Activated CD8-positive, alpha-beta T cell treated with anti-CD3 and anti-CD28 coated beads for 36 hours (primary cell): Measurements from ENCODE around the gene CADPS. TPM values are rescaled to one million over a fixed set of nuclear protein-coding genes. Genes with fewer than 3 reads are reported as not detected.

Experiments used
- ATAC-seq: fragments of 200-7000 bp; cut with Tn5 transposase; one replicate; pipeline ENCODE4 v1.10.0; 2021; ENCODE audit warnings: mild to moderate bottlenecking, moderate library complexity
- CTCF ChIA-PET: fragments of 350-600 bp; sonication (Branson Sonifier 250); formaldehyde crosslinking; loops from one replicate; lab custom pipeline; 2021; ENCODE audit warnings: antibody characterized with exemption; lab: Charles Lee
- POLR2A ChIA-PET: fragments of 350-600 bp; sonication (Branson Sonifier 250); formaldehyde crosslinking; loops from one replicate; lab custom pipeline; 2021; ENCODE audit warnings: antibody characterized with exemption; lab: Charles Lee
- DNase-seq: peaks from one replicate; pipeline ENCODE4 v3.0.0-alpha.2; 2020
- H3K27ac Mint-ChIP-seq: one replicate; pipeline ENCODE4 v1.8.0; 2021; ENCODE audit warnings: mild to moderate bottlenecking, mixed read lengths
- H3K27me3 Mint-ChIP-seq: one replicate; pipeline ENCODE4 v1.8.0; 2021; ENCODE audit warnings: mixed read lengths
- H3K36me3 Mint-ChIP-seq: one replicate; pipeline ENCODE4 v1.8.0; 2021; ENCODE audit warnings: low read depth, mixed read lengths
- H3K4me1 Mint-ChIP-seq: one replicate; pipeline ENCODE4 v1.8.0; 2021; ENCODE audit warnings: low read depth, mixed read lengths
- H3K4me3 Mint-ChIP-seq: one replicate; pipeline ENCODE4 v1.8.0; 2021; ENCODE audit warnings: mild to moderate bottlenecking, moderate library complexity, mixed read lengths
- H3K9me3 Mint-ChIP-seq: one replicate; pipeline ENCODE4 v1.8.0; 2021; ENCODE audit warnings: mixed read lengths
- intact Hi-C: fragments of 100-400 bp; cut with micrococcal nuclease; formaldehyde crosslinking; loops from one replicate; pipeline ENCODE4 v1.10.0; 2022
- total RNA-seq, 2 experiments: library from RNA; stranded (reverse); gene quantifications; one replicate each; pipeline ENCODE4 v1.2.3, GENCODE V29; 2021
- TF ChIP-seq, protein P1 (sequence below): fragments of 200-600 bp; IDR thresholded peaks from one replicate; pipeline ENCODE4 v1.8.0; 2022; ENCODE audit warnings: antibody characterized with exemption, mild to moderate bottlenecking

CADPS gene
- total RNA-seq, 2 experiments from 2014 or later = not detected

DNA sequence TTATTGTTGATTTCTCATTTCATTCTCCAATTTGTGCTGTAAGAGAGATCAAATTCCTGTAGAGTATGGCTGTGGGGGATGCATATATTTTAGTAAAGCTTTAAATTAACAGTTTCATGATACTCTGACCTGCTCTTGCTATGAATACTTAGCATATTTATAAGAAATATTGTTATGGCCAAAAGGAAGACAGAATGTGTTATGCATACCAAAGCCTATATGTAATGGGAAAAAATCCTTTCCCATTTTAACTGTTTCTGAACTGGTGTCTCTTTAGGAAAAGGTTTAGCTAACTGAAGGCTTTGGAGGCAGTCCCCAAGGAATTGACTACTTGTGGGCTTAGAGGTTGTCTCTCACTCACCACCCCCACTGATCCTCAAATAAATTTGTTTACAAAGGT, 59.2 kb downstream of the CADPS start:
- DNase-seq = no peak

DNA sequence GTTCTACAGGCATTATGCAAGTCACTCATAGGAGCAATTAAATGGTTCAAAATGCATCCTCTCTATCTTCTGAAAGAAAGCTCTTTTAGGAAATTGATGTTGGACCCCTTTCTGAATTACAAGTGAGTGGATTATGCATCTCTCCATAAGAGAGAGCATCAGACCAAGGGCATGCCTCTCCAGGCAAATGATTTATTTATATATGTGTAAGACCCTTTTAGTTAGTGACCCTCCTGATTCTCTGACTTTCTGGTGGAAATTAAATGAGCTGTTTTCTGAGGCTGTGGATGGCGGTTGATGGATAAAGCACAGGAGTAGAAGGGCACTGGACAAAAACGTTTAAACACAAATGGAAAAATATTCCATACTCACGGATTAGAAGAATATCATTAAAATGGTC, 62.6 kb downstream of the CADPS start:
- ChIA-PET CTCF (no interaction called here), POLR2A (no interaction called here)
- intact Hi-C loops = no loop called here
- ATAC-seq = no peak
- Mint-ChIP-seq H3K36me3 (no peaks in the 10 kb centered on the region), H3K27me3 (no peaks in the 10 kb centered on the region), H3K9me3 (peaks cover 1% of the 10 kb centered on the region), H3K27ac (no peak overlapping the region), H3K4me1 (no peaks in the 10 kb centered on the region), H3K4me3 (no peak overlapping the region)
- no peak for DNase-seq
- TF ChIP-seq, protein P1, sequence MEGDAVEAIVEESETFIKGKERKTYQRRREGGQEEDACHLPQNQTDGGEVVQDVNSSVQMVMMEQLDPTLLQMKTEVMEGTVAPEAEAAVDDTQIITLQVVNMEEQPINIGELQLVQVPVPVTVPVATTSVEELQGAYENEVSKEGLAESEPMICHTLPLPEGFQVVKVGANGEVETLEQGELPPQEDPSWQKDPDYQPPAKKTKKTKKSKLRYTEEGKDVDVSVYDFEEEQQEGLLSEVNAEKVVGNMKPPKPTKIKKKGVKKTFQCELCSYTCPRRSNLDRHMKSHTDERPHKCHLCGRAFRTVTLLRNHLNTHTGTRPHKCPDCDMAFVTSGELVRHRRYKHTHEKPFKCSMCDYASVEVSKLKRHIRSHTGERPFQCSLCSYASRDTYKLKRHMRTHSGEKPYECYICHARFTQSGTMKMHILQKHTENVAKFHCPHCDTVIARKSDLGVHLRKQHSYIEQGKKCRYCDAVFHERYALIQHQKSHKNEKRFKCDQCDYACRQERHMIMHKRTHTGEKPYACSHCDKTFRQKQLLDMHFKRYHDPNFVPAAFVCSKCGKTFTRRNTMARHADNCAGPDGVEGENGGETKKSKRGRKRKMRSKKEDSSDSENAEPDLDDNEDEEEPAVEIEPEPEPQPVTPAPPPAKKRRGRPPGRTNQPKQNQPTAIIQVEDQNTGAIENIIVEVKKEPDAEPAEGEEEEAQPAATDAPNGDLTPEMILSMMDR = no peak

More for the DNA sequence above, 59.2 kb downstream of the CADPS start:
- Mint-ChIP-seq H3K4me1 (no peaks in the 10 kb centered on the region), H3K27me3 (no peaks in the 10 kb centered on the region), H3K9me3 (no peaks in the 10 kb centered on the region), H3K4me3 (no peak overlapping the region), H3K36me3 (no peaks in the 10 kb centered on the region), H3K27ac (no peak overlapping the region)
- ChIA-PET CTCF (no interaction called here), POLR2A (no interaction called here)
- intact Hi-C loops = no loop called here
- TF ChIP-seq, protein P1 = no peak
- no peak for ATAC-seq

DNA sequence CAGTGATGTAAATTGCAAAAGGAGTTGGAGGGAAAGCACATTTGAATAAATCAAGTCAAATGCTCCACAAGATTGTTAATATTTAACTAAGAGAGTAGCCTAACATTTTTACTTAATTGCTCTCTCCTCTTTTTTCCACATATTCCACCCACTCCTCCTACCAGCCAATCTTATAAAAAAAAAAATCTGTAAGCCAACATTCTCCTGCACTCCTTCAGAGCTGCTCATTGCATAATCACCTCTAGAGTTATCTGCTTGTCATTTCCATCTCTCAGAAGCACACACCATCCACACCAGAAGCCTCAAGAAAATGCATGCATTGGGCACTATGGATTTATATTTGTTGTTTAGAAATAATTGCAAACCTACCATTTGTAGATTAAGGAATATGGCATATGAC, 64.1 kb downstream of the CADPS start:
- H3K36me3 Mint-ChIP-seq = no peaks in the 10 kb centered on the region
- ATAC-seq (no peak), DNase-seq (no peak)
- POLR2A ChIA-PET = no interaction called here
- no peak overlapping the region for H3K27ac Mint-ChIP-seq
- no peaks in the 10 kb centered on the region for H3K27me3 Mint-ChIP-seq
- intact Hi-C loops = no loop called here
- peaks cover 1% of the 10 kb centered on the region for H3K9me3 Mint-ChIP-seq
- TF ChIP-seq, protein P1 = no peak
- no peaks in the 10 kb centered on the region for H3K4me1 Mint-ChIP-seq
- H3K4me3 Mint-ChIP-seq = no peak overlapping the region
- CTCF ChIA-PET = no interaction called here

DNA sequence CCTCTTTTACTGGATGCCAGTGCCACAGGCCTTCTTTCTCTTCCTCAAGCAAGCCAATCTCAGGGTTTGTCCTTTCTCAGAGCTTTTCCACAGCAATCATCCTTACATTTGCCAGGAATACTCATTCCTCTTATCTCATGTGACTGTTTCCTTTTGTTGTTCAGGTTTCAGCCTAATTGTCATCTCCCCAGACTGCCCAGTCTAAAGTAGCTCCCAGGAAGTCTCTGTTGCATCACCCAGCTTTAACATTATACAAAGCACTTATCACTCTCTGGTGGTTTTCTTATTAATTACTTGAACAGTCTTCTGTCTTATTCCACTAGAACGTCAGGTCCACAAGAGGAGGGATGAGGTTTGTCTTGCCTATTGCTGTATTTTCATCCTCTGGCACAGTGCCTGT, 65.8 kb downstream of the CADPS start:
- no peaks in the 10 kb centered on the region for H3K4me1 Mint-ChIP-seq
- ChIA-PET POLR2A (no interaction called here), CTCF (no interaction called here)
- no peak overlapping the region for H3K4me3 Mint-ChIP-seq
- TF ChIP-seq, protein P1 = no peak
- H3K27me3 Mint-ChIP-seq = no peaks in the 10 kb centered on the region
- no peak overlapping the region for H3K27ac Mint-ChIP-seq
- DNase-seq (no peak), ATAC-seq (no peak)
- intact Hi-C loops = no loop called here
- H3K36me3 Mint-ChIP-seq = no peaks in the 10 kb centered on the region
- H3K9me3 Mint-ChIP-seq = peaks cover 1% of the 10 kb centered on the region

DNA sequence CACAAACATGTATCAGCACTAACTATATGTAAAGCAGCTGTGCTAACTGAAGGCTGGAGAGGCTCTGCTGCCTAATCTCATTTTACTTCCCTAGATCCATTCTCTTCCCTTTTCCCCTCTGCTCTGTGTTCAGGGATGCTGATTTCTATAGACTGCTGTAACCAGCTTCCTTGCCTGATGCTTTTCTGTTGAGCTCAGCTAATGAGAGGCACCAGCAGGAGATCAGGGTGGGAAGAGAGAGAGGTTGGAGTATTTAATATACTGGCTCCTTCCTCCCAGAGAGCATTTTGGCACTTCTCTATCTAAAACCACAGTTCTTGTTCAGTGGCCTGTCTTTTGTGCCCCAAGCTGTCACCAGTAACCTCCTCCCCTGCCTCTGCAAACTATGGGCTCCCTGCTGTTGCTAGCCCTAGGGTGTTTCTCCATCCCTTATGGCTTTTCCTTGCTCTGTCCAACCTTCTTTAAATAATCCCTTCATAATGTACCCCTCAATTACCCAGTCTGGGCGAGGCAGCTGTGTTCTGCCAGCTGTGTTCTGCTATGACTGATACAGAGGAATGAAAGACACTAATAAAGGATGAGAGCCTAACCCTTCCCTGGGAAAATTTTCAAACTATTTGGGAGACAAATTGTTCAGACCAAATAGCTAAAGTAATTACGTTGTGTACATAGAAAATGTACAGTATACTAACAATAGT, 69.5 kb downstream of the CADPS start:
- H3K27me3 Mint-ChIP-seq = no peaks in the 10 kb centered on the region
- intact Hi-C loops = no loop called here
- H3K4me3 Mint-ChIP-seq = no peak overlapping the region
- DNase-seq = no peak
- TF ChIP-seq, protein P1 = no peak
- no peak for ATAC-seq
- ChIA-PET POLR2A (no interaction called here), CTCF (no interaction called here)
- H3K9me3 Mint-ChIP-seq = peaks cover 1% of the 10 kb centered on the region
- no peaks in the 10 kb centered on the region for H3K4me1 Mint-ChIP-seq
- H3K36me3 Mint-ChIP-seq = no peaks in the 10 kb centered on the region
- H3K27ac Mint-ChIP-seq = no peak overlapping the region
